GM19455 (cell line): Measurements from ENCODE around the gene NLRP11.

Source experiments
- ATAC-seq: cut with Tn5 transposase; IDR thresholded peaks from one replicate; pipeline ENCODE4 v1.9.1; 2021; ENCODE audit not compliant: unreplicated experiment

NLRP11 gene

GRCh38 chr19:55831846-55832245 is at the start of gene NLRP11:
TSS of gene NLRP11 (minus strand) at chr19:55831999. CDS start at chr19:55818174, 13,825 bp downstream.
- no peak for ATAC-seq

- ATAC-seq: no peak
Measured at GRCh38 chr19:55877211-55877610, 45.4 kb upstream of the NLRP11 start.

GRCh38 chr19:55870736-55871135 is 38.9 kb upstream of the NLRP11 start:
- no peak for ATAC-seq

DNA sequence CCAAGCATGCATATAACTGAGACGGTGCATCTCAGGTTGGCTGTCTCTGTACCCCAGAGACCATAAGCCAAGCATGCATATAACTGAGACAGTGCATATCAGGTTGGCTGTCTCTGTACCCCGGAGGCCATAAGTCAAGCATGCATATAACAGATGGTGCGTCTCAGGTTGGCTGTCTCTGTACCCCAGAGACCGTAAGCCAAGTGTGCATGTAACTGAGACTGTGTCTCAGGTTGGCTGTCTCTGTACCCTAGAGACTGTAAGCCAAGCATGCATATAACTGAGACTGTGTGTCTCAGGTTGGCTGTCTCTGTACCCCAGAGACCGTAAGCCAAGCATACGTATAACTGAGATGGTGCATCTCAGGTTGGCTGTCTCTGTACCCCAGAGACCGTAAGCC is 35.3 kb upstream of the NLRP11 start:
- no peak for ATAC-seq

DNA sequence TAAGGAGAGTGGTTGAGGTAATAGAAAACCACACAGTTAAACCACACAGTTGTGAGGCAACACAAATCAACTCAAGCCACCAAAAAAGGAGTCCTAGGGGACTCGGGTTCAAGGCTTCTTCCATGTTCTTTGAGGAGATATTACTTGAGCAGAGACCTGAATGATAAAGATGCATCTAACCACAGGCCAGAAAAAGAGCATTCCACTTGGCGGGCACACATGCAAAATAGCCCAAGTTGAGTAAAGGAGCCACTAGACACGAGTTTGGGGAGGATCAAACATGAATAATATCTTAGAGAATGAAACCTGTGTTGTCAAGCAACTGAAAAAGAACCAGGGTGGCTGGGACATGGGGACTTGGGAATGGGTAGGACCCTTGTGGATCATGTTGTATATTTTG is 34.7 kb upstream of the NLRP11 start:
- ATAC-seq: no peak

GRCh38 chr19:55858969-55859368 is 27.2 kb upstream of the NLRP11 start:
- ATAC-seq: no peak

DNA sequence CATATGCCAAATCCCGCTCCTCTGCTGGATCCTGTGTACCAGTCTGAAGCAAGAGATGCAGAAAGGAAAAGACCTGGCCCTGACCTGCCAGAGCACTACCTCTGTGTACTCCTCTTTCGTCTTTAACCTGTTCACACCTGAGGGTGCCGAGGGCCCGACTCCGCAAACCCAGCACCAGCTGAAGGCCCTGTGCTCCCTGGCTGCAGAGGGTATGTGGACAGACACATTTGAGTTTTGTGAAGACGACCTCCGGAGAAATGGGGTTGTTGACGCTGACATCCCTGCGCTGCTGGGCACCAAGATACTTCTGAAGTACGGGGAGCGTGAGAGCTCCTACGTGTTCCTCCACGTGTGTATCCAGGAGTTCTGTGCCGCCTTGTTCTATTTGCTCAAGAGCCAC is 26.6 kb upstream of the NLRP11 start:
- no peak for ATAC-seq

DNA sequence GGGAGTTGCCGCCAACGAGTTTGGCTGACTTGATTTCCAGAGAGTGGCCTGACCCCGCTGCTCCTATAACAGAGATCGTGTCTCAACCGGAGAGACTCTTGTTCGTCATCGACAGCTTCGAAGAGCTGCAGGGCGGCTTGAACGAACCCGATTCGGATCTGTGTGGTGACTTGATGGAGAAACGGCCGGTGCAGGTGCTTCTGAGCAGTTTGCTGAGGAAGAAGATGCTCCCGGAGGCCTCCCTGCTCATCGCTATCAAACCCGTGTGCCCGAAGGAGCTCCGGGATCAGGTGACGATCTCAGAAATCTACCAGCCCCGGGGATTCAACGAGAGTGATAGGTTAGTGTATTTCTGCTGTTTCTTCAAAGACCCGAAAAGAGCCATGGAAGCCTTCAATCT is 26.2 kb upstream of the NLRP11 start:
- no peak for ATAC-seq

GRCh38 chr19:55857149-55857548 is 25.4 kb upstream of the NLRP11 start:
- no peak for ATAC-seq

GRCh38 chr19:55855160-55855559 is 23.4 kb upstream of the NLRP11 start:
- ATAC-seq: no peak

GRCh38 chr19:55838906-55839305 is 7.1 kb upstream of the NLRP11 start:
- no peak for ATAC-seq

- no peak for ATAC-seq
Measured at GRCh38 chr19:55838251-55838650, 6.5 kb upstream of the NLRP11 start.

- ATAC-seq: no peak
Measured at GRCh38 chr19:55836340-55836739, 4.5 kb upstream of the NLRP11 start, which contains the start of gene NLRP4. TSS of gene NLRP4 (plus strand) at chr19:55836540. CDS start at chr19:55852081, 15,541 bp downstream.

DNA sequence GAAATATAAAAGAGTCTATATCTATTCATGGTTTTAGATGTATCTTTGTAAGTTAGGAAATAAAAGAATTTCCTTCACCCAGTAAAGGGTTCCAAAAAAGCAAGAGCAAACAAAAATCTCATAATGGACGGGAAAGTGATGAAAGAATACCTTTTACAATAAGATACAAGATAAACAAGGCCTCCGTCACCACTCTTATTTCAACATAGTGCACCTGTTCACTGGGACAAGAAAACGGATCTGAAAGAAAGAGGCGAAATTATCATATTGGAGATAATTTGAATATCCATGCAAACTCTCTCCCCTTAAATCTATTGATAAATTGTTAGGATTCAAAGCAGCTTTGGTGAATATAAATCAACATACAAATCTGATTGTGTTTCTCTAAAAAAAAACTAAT is 877 bp upstream of the NLRP11 start:
- ATAC-seq: no peak

GRCh38 chr19:55830656-55831055 is 1.1 kb downstream of the NLRP11 start:
- no peak for ATAC-seq

DNA sequence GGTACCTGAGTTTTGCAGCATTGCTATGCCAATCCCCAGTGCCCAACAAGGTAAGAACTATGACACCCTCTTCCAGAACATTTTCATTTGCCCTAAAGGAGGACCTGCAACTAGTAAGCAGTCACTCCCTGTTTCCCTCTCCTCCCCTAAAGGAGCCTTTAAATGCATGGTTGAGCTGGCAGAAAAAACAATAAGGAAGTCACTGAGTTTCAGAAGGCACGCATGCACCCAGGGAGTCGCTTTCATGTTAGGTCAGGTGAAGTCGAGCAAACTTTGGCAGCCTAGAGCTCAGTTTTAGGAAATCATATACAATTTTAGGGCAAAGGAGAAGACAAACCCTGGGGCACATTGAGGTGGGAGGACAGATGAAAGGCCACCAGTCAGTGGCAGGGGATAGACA is 11.8 kb downstream of the NLRP11 start:
- no peak for ATAC-seq

- no peak for ATAC-seq
Measured at GRCh38 chr19:55813906-55814305, 17.9 kb downstream of the NLRP11 start.

DNA sequence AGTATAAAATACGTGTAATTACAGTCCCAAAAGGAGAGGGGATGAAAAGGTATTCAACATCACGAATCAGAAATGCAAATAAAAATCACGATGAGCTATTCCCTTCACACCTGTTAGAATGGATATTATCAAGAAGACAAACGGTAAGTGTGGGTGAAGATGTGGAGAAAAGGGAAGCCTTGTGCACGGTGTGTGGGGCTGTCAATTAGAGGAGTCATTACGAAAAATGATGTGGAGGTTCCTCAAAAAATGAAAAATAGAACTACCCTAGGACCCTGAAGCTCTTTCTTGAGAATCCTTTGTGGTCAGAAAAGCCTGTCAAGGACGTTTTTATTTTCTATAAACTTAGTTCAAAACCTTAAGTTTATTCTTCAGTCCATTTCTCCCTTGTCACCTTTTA is 19.4 kb downstream of the NLRP11 start:
- ATAC-seq: no peak

GRCh38 chr19:55811340-55811739 is 20.5 kb downstream of the NLRP11 start:
- ATAC-seq: no peak

- no peak for ATAC-seq
Measured at GRCh38 chr19:55809381-55810058, 22.3 kb downstream of the NLRP11 start.

GRCh38 chr19:55802281-55802680 is 29.5 kb downstream of the NLRP11 start:
- no peak for ATAC-seq

GRCh38 chr19:55801416-55801815 is 30.4 kb downstream of the NLRP11 start:
- ATAC-seq: no peak

- ATAC-seq: no peak
Measured at GRCh38 chr19:55795021-55795420, 36.8 kb downstream of the NLRP11 start.
